Kidney capillary endothelial cell (primary cell): ENCODE measurements around the gene ZNF697.
"Not testable (repeated sequence)": the region's sequence is repeated elsewhere in the genome, so short reads cannot be mapped to it uniquely, and the experiment has no call there.

Experiments used
- DNase-seq: peaks from one replicate; pipeline ENCODE4 v3.0.0-alpha.2; 2018; ENCODE audit warnings: low spot score

Gene ZNF697

GRCh38 chr1:119647734-119648619 lies at the start of gene ZNF697:
TSS of gene ZNF697 (minus strand) at chr1:119648266. CDS start at chr1:119626100, 22,166 bp downstream.
- peak; percentile 97 for DNase-seq

GRCh38 chr1:119697598-119697997 lies 49.5 kb upstream of the ZNF697 start:
- DNase-seq = no peak

- DNase-seq = not testable (repeated sequence)
These were observed 48.8 kb upstream of the ZNF697 start for GRCh38 chr1:119696863-119697262.

- no peak for DNase-seq
These were observed 41.4 kb upstream of the ZNF697 start for GRCh38 chr1:119689511-119689910.

GRCh38 chr1:119688810-119689209 lies 40.7 kb upstream of the ZNF697 start:
- no peak for DNase-seq

GRCh38 chr1:119687434-119688079 lies 39.5 kb upstream of the ZNF697 start:
- no peak for DNase-seq

GRCh38 chr1:119686661-119687060 lies 38.6 kb upstream of the ZNF697 start:
- DNase-seq = no peak

GRCh38 chr1:119683893-119684292 lies 35.8 kb upstream of the ZNF697 start:
- DNase-seq = no peak

GRCh38 chr1:119682141-119682540 lies 34.1 kb upstream of the ZNF697 start:
- no peak for DNase-seq

- DNase-seq = no peak
These were observed 33.5 kb upstream of the ZNF697 start for GRCh38 chr1:119681560-119681959.

- DNase-seq = no peak
These were observed 32.7 kb upstream of the ZNF697 start for GRCh38 chr1:119680723-119681122.

GRCh38 chr1:119680193-119680592 lies 32.1 kb upstream of the ZNF697 start:
- DNase-seq = no peak

GRCh38 chr1:119679223-119679622 lies 31.2 kb upstream of the ZNF697 start:
- no peak for DNase-seq

GRCh38 chr1:119676571-119677206 lies 28.6 kb upstream of the ZNF697 start:
- DNase-seq = no peak

GRCh38 chr1:119675349-119676345 lies 27.6 kb upstream of the ZNF697 start:
- DNase-seq = peak; percentile 91

GRCh38 chr1:119674835-119675289 lies 26.8 kb upstream of the ZNF697 start:
- DNase-seq = peak; percentile 65

- peak; percentile 51 for DNase-seq
These were observed 26.1 kb upstream of the ZNF697 start for GRCh38 chr1:119674111-119674526.

- peak; percentile 56 for DNase-seq
These were observed 25.3 kb upstream of the ZNF697 start for GRCh38 chr1:119673171-119673940.

- no peak for DNase-seq
These were observed 22.8 kb upstream of the ZNF697 start for GRCh38 chr1:119670898-119671297.

- DNase-seq = no peak
These were observed 19.1 kb upstream of the ZNF697 start for GRCh38 chr1:119667173-119667572.

- DNase-seq = no peak
These were observed 16.0 kb upstream of the ZNF697 start for GRCh38 chr1:119664067-119664466.
